GM23338 (cell line): ENCODE data around the gene FBLN2. TPM values are rescaled to one million over a fixed set of nuclear protein-coding genes. Genes with fewer than 3 reads are reported as not detected.

ENCODE experiments used
- ETS1 ChIP-seq: IDR thresholded peaks from 2 replicates; pipeline ENCODE4 v1.6.1; 2016; ENCODE audit warnings: antibody characterized with exemption
- EZH2phosphoT487 ChIP-seq: fragments of 200-600 bp; sonication (generic); IDR thresholded peaks from one replicate; pipeline ENCODE4 v1.8.1; 2018; ENCODE audit warnings: antibody characterized with exemption; ENCODE audit not compliant: unreplicated experiment
- REST ChIP-seq: IDR thresholded peaks from one replicate; pipeline ENCODE4 v1.6.1; 2018; ENCODE audit warnings: antibody characterized with exemption; ENCODE audit not compliant: unreplicated experiment
- ZNF331 ChIP-seq: fragments of 250-450 bp; sonication (Bioruptor Pico); IDR thresholded peaks from 2 replicates; pipeline ENCODE4 v1.5.0; 2020; ENCODE audit warnings: low read depth, mild to moderate bottlenecking, moderate library complexity
- polyA plus RNA-seq: library from polyadenylated mRNA; unstranded; fragments of >200 nt; fragmentation: Nextera tagmentation; extraction: Ambion mirVana; gene quantifications from 2 replicates; pipeline ENCODE4 v1.2.1, GENCODE V29; 2016
- total RNA-seq: library from RNA; depleted of rRNA; stranded (reverse); fragments of >200 nt; shearing (Covaris generic); gene quantifications from 2 replicates; pipeline ENCODE4 v1.2.3, GENCODE V29; 2014
- TF ChIP-seq, protein P1 (sequence below): fragments of 250-450 bp; sonication (Bioruptor Pico); IDR thresholded peaks from 2 replicates; pipeline ENCODE4 v1.5.0; 2020; ENCODE audit warnings: mild to moderate bottlenecking, moderate library complexity

Gene FBLN2
- total and polyA plus RNA-seq, 2 experiments from 2014 or later, result 18.8 to 26.8 TPM

DNA sequence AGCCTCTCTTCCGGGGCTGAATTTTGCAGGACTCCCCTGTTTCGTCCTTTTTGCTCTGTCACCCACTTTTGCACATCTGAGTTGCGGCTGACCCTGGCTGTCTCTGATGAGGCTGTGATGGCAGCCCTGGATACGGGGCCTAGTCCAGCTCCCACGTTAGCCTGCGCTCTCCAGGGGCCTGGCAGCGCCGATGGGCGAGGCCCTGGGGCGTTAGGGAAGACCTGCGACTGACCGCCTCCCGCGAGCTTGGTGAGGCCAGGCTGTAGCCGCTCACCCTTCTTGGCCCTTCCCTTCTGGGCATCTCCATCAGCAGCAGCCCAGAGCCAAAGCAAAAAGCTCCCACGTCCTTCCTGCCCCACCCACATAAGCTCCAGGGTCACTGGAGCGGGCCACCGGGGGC, 85.2 kb downstream of the FBLN2 start (continued):
- TF ChIP-seq, protein P1, sequence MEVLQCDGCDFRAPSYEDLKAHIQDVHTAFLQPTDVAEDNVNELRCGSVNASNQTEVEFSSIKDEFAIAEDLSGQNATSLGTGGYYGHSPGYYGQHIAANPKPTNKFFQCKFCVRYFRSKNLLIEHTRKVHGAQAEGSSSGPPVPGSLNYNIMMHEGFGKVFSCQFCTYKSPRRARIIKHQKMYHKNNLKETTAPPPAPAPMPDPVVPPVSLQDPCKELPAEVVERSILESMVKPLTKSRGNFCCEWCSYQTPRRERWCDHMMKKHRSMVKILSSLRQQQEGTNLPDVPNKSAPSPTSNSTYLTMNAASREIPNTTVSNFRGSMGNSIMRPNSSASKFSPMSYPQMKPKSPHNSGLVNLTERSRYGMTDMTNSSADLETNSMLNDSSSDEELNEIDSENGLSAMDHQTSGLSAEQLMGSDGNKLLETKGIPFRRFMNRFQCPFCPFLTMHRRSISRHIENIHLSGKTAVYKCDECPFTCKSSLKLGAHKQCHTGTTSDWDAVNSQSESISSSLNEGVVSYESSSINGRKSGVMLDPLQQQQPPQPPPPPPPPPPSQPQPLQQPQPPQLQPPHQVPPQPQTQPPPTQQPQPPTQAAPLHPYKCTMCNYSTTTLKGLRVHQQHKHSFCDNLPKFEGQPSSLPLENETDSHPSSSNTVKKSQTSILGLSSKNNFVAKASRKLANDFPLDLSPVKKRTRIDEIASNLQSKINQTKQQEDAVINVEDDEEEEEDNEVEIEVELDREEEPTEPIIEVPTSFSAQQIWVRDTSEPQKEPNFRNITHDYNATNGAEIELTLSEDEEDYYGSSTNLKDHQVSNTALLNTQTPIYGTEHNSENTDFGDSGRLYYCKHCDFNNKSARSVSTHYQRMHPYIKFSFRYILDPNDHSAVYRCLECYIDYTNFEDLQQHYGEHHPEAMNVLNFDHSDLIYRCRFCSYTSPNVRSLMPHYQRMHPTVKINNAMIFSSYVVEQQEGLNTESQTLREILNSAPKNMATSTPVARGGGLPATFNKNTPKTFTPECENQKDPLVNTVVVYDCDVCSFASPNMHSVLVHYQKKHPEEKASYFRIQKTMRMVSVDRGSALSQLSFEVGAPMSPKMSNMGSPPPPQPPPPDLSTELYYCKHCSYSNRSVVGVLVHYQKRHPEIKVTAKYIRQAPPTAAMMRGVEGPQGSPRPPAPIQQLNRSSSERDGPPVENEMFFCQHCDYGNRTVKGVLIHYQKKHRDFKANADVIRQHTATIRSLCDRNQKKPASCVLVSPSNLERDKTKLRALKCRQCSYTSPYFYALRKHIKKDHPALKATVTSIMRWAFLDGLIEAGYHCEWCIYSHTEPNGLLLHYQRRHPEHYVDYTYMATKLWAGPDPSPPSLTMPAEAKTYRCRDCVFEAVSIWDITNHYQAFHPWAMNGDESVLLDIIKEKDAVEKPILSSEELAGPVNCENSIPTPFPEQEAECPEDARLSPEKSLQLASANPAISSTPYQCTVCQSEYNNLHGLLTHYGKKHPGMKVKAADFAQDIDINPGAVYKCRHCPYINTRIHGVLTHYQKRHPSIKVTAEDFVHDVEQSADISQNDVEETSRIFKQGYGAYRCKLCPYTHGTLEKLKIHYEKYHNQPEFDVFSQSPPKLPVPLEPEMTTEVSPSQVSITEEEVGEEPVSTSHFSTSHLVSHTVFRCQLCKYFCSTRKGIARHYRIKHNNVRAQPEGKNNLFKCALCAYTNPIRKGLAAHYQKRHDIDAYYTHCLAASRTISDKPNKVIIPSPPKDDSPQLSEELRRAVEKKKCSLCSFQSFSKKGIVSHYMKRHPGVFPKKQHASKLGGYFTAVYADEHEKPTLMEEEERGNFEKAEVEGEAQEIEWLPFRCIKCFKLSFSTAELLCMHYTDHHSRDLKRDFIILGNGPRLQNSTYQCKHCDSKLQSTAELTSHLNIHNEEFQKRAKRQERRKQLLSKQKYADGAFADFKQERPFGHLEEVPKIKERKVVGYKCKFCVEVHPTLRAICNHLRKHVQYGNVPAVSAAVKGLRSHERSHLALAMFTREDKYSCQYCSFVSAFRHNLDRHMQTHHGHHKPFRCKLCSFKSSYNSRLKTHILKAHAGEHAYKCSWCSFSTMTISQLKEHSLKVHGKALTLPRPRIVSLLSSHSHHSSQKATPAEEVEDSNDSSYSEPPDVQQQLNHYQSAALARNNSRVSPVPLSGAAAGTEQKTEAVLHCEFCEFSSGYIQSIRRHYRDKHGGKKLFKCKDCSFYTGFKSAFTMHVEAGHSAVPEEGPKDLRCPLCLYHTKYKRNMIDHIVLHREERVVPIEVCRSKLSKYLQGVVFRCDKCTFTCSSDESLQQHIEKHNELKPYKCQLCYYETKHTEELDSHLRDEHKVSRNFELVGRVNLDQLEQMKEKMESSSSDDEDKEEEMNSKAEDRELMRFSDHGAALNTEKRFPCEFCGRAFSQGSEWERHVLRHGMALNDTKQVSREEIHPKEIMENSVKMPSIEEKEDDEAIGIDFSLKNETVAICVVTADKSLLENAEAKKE, result no peak
- no peak for TF ChIP-seq EZH2phosphoT487
- TF ChIP-seq REST, result no peak
- TF ChIP-seq ETS1, result no peak
- no peak for TF ChIP-seq ZNF331 (CRISPR knock-in tag)
